HEK293 (cell line): ENCODE measurements around the gene SAMD4B.

Experiments
- CTCF ChIP-seq: fragments of 450-650 bp; formaldehyde crosslinking; IDR thresholded peaks from 2 replicates; pipeline ENCODE4 v1.5.1; 2016; ENCODE audit warnings: missing biosample characterization, missing genetic modification characterization
- ZNF280D ChIP-seq: fragments of 450-650 bp; formaldehyde crosslinking; IDR thresholded peaks from 2 replicates; pipeline ENCODE4 v1.5.1; 2016; ENCODE audit warnings: missing biosample characterization, missing genetic modification characterization
- ZNF585B ChIP-seq: fragments of 450-650 bp; formaldehyde crosslinking; IDR thresholded peaks from 2 replicates; pipeline ENCODE4 v1.5.1; 2016; ENCODE audit warnings: missing biosample characterization, missing genetic modification characterization

GRCh38 chr19:39297931-39298634 is 44.1 kb upstream of the SAMD4B start:
- TF ChIP-seq CTCF (tag by site-specific recombination) (0 out of 2 replicates have a peak, but pooled peaks have one; percentile 3), ZNF280D (tag by site-specific recombination) (no peak), ZNF585B (tag by site-specific recombination) (no peak)
